Iris pigment epithelial cell (primary cell): ENCODE results near the gene HAUS1.

ENCODE experiments used
- DNase-seq: peaks from one replicate; pipeline ENCODE4 v3.0.0-alpha.2; 2011; ENCODE audit warnings: low read depth

HAUS1 gene, protein sequence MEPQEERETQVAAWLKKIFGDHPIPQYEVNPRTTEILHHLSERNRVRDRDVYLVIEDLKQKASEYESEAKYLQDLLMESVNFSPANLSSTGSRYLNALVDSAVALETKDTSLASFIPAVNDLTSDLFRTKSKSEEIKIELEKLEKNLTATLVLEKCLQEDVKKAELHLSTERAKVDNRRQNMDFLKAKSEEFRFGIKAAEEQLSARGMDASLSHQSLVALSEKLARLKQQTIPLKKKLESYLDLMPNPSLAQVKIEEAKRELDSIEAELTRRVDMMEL

DNA sequence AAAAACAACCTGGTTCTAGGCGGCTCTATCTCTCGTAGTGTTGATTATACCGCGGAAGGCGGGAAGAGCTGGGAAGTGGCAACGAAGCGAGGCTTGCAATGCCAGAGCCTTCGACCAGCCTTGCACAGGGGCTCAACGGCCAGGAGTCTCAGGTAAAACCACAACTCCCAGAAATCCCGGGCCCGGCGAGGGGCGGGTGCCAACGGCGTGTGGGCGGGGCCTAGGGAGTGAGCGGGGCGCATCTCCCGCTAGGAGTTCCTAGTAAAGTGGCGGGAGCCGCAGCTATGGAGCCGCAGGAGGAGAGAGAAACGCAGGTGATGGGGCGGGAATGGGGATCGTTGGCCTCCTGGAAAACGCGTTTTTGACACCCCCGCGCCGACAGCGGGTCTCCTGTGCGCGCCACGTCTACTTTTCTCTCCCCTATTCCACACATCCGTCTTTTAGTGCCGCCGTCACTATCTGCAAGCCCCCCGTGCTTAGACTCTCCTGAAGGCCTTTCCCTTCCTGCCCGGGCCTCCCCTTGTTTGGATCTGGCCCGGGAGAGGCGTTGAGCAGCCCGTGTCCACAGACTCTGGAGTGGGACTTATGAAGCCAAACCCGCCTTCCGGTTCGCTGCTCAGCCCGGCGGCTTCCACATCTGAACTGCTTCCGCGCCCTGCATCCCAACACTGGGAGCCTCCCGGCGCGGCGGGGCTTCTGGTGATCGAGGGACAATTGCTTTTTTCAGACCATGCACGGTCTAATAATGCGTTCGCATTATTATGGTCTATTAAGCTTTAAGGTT is at the start of gene HAUS1:
Gene HAUS1 (plus strand): TSS at position 258 of the 784 bp plus-strand sequence. CDS start 27 bp downstream, at position 285.
- peak; percentile 68 for DNase-seq

DNA sequence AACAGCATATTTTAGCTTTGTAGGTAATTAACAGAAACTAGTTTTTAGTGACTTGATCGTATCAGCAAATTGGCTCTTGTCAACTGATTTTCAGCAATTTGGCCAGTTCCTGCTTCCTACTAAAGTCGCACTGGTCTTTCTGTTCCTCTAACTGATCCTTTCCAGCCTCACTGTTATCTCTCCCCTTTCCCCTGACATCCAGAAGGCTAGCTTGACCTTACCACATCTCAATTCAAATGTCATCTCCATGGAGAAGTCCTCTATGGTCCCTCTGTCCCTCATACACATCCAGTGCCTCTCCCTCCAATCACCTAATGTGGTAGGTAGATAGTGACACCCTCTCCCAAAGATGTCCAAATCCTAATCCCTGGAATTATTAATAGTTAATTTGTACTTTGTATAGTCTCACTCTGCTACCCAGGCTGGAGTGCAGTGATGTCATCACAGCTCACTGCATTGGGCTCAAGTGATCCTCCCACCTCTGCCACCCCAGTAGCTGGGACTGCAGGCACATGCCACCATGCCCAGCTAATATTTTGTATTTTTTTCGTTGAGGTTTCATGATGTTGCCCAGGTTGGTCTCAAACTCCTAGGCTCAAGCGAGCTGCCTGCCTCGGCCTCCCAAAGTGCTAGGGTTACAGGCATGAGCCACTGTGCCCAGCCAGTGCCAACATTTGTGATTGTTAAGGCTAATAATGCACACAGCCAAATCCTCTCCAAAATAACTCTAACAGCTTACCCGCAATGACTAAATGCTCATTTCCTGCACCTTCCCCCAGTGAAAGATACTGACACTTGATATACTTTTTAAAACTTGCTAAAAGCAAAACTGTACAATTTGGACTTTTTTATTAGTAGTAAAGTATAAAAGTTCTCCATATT is 49.0 kb upstream of the HAUS1 start:
- peak; percentile 24 for DNase-seq

DNA sequence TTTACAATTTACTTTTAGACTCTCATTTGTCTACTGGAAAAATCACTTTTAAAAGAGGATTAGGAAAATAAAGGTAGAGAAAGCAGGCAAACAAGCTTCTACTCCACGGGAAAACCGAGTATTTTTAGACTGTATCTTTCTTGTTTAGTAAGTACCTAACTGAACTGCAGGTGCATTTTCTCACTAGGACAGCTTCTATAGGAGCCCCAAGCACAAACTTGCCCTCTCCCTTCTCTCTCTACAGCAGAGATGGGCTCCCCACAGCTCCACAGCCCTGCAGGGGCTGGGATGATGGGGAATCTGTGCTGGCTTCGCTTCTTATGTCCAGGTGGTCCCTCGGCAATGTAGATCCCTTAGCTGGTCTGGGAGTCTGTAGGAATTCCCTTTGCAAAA is 48.4 kb upstream of the HAUS1 start:
- DNase-seq = no peak

DNA sequence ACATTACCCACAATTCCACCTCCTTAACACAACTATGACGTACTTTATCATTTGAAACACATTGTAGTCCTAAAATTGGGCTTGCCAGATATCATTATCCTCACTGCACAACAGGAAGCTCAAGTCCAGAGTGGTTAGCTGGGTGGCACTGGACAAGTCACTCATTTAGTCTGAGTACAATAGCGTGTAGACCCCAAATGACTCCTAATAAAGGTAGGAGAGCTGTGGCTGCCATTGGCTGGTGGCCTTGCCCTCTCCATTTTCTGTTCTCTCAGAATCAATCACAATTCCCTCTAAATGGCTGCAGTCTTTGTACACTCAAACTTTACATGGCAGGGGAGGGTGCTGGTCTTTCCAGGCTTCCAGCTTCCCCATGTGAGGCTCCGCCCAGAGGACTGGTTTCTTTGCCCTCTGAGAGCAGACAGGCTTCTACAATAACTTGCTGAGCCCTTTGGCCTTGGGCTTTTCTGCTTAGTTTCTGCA is 43.8 kb upstream of the HAUS1 start:
- no peak for DNase-seq

DNA sequence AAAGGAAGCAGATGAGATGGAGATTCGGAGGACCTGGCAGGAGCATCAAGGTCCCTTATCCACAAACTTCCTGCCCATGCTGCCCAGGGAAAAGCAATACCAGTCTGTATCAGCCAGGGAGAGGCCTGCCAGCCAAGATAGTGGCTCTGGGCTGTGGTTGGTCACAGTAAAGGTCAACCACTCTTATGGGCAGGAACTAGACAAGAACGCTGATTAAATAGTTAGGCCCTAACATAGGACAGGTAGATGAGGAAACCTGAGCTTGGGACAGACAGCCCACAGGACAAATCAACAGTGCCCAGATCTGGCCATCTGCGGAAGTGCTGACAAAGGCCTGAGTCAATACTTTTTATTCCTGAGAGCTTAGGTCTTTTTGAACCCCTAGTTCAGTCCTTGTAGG is 42.8 kb upstream of the HAUS1 start:
- no peak for DNase-seq

DNA sequence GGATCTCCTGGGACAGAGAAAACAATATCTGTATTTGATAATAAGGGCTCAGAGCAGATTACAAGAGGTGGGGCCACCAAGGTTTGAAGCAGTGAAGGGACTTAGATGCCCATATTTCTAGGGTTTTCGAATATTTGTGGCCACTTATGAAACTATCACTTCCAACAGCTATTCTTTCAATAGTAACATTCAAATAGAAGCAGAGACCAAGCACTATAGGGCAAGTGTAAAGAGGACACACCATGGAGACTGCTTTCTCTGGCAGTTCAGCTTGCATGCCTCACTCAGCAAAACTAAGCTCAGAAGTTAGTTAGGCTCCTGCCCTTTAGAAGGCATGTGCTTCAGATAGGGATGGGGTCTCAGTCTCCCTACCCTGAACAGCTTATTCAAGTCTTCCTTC is 42.4 kb upstream of the HAUS1 start:
- DNase-seq = no peak

DNA sequence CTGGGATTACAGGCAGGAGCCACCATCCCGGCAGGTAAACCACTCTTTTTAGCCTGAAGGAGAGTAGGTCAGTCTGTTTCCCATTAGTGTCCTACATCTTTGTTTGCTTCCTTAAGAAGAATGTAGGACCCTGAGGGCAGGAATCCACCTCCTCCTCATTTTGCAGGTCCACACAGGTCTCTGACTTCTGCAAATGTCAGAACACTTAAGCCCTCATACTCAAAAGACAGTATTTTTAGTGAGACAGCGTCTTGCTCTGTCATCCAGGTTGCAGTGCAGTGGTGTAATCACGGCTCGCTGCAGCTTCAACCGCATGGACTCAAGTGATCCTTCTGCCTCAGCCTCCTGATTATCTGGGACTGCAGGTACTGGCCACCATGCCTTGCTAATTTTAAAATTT is 41.4 kb upstream of the HAUS1 start:
- DNase-seq = no peak

DNA sequence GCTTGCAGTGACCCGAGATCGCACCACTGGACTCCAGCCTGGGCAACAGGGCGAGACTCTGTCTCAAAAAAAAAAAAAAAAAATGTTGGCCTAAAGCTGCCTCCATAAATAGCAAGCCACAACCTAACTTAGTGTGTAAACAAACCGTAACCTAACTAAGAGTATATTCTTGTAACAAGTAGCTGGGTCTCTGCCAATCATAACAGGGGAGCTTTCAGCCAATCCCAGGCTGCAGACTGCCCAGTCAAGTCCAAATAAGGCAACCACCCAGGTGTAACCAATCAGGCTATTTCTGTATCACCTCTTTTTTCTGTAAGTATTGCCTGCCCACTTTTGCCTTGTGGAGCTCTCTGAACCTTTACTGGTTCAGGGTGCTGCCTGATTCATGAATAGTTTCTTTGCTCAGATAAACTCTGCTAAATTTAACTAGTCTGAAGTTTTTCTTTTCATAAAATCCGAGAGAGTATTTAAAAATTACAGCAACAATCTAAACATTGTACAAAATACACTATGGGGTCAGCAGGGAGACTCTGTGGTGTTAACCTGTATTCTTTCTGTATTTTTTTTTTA is 36.7 kb upstream of the HAUS1 start:
- peak; percentile 65 for DNase-seq

DNA sequence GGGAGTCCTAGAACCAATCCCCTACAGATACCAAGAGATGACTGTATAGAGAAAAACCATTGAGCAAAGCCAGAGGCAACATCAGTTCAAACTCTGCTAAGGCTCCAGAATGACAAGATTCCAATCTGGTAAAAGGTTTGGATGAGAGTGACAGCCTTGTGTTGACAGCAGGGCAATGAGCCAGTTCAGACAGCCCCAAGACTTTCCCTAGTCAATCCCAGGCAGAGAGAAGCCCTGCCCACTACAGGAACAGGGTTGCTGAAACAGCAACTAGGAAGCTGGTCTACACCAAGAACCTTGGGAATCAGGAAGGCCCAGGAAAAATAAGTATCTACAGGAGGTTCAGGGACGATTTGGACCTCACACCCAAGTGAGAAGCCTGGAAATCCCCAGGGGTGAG is 35.4 kb upstream of the HAUS1 start:
- no peak for DNase-seq

DNA sequence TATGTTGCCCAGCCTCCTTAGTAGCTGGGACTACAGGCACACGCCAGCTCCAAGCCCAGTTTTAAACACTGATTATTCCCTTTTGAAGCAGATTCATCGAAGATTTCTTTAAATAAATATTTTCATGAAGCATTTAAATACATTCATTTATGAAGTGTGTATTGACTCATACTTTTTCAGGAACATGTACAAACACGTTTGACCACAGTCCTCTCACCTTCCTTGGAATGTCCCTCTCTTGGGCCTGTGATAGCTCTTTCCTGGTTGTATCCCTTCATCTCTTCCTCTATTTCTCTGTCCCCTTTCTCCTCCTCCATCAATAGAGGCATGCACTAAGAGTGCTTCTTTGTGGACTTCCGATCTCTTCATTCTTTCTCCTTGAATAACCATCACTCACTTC is 34.7 kb upstream of the HAUS1 start:
- peak; percentile 49 for DNase-seq

DNA sequence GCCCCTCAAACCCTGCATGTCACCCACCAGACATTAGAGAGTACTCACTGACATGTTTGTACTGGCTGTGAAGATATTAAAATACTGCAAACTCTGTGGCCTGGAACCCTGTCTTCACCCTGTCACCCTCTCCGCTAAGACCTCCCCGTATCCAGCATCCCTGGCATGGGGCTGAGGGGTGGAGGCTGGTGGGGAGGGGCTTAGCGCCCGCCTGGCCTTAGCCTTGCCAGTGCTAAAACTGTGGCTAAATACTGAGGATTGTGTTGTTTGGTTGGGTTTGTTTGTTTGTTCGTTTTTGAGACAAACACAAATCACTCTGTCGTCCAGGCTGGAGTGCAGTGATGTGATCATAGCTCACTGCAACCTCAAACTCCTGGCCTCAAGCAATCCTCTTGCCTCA is 34.0 kb upstream of the HAUS1 start:
- no peak for DNase-seq

DNA sequence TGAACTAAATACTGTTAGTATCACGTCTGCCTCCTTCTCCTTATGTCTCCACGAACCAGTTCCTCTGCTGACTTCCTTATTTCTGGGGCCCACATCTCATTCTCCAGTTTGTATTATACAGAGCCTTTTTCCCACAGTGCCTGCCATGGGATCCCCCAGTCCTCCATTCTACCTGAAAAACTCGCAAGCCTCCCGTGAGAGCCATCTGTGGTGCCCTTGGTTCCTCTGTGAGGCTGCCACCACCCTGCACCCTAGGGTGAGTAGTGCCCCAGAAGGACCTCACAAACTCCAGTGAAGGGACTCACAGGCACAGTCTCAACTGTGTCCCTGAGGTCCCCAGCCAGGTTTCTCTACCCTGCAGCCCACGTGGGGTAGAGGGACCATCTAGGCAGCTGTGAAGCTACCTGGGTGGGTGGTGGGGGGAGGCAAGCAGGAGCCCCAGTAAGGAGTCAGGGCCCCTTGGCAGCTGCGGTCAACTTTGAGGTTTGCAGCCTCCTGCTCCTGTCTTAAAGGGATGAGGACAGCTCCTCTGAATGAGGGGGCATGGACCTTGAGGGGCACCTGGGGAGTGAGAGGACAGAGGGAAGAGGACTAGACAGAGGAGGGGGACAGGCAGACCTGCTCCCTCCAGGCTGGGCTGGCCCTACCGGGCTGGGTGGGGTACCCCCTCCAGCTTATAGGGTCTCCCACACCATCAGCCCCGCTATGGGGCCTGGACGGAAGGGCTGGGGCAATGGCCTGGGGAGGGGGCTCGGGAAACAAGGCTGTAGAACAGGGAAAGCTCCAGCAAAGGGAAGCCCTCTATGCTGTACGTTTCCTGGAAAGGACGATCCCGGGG is 33.2 kb upstream of the HAUS1 start:
- DNase-seq = no peak

DNA sequence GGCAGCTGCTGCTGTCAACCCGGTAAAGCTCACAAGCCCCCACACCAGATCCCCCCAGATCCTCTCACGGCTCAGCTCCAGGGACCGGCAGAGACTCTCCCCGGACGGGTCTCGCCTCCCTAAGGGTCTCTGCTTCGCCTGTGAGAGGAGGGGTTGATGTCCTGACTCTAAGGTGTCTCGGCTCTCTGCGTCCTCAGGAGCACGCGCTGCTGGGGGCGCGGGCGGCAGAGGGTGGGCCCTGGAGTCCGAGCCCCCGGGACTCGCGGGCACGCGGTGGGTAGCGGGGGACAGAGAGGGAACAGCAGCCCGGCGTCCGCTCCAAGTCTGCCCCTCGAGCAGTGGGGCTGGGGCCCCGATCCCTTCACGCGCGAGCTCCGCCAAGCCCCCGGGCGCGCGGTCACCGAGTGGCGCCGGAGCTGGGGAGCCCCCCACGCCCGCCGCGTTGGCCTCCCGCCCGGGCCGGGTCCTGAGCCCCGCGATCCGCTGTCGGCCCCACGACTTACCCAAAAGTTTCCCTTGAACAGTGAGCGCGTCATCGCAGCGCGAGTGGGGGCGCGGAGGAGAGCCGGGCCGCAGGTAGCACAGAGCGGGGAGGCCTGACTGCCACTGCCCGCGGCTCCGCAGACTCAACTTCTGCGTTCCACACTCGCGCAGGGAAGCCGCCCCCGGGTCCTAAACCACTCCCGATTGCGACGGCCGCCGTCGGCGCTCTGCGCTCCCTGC is 32.4 kb upstream of the HAUS1 start, which contains the start of gene PSTPIP2:
Gene PSTPIP2 (minus strand): TSS at position 608 of the 723 bp plus-strand sequence. CDS start 72 bp downstream, at position 536.
- peak; percentile 71 for DNase-seq

DNA sequence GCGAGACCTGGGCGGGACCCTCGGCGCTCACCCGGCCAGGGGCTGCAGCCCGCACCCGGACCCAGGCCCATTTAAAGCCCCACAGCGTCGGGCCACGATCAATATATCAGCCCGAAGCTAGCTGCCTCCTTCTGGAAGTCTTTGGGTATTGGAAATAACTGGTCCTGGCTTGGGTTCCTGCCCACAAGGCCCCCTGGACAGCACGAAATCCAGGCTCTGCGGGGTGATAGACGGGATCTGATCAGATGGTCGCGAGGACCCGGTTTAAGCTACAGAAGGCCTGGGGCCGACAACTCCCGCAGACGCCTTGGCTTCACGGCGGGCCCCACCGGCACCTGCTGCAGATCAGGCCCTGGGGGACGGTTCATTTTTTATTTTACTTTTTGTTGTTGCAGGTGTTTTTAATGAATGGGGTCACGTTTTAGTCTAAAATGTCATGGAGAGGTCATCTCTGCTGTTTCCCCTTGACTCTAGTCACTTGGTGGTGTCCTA is 31.8 kb upstream of the HAUS1 start:
- no peak for DNase-seq

DNA sequence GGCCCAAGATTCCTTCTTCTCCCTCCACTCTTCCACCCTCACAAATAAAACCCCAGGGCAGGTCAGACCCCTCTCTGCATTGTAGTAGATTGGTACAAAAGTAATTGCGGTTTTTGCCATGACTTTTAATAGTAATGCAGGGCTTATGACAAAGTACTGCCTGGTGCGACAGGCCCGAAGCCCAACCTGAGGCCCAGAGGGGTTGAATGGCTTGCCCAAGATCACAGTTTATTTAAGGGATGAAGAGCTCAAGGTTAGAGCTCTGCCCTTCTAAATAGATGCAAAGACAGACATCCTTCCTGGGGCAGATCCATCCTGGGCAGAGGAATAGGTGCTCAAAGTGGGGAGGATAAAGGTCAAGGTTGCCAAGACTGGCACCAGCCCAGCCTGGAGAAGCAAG is 31.2 kb upstream of the HAUS1 start:
- DNase-seq = no peak

DNA sequence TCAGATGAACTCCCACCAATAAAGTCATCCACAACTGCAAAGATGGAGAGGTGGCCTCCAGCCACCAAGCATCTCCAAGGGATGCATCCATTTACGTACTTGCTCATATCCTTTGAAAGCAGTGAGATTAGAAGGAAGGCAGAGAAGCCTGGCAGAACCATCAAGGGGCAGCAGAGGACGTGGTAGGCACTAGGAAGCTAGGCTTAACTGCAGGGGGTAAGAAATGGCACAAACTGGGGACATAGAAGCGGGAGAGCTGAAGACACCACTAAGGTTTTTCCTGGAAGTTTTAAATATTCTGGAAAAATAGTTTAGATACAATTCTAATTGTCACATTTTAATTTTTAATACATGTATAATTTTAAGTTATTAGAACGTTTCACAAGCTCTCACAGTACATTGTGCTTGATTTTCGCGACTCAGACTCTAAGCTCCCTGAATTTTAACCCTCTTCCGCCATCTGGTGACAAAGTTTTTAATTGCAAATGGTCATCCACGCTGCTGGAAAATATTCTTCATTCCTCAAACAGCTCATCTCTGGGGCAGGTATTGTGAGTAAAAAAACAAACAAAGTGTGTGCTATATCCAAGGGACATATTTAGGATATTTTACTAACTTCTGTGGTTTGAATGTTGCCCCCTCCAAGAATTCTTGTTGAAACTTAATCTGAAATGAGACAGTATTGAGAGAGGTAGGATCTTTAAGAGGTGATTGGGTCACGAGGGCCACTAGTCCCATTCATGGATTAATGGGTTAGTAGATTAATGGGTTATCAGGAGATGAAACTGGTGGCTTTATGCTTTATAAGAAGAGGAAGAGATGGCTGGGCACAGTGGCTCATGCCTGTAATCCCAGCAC is 30.5 kb upstream of the HAUS1 start:
- DNase-seq = peak; percentile 72

DNA sequence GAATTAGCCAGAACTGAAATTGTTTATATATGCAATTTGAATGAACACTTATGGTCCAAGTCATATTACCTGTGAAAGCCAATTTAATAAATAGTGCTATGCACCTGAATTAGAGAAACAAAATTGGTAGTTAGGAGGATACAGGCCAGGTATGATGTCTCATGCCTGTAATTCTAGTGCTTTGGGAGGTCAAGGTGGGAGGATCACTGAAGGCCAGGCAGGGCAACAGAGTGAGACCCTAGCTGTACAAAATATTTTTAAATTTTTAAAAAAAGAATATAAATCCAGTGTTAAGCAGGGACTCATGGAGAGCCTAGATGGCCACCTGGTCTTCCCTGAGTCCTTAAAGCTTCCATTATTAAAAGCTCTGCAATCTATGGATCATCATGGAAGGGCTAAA is 24.8 kb upstream of the HAUS1 start:
- DNase-seq = no peak

DNA sequence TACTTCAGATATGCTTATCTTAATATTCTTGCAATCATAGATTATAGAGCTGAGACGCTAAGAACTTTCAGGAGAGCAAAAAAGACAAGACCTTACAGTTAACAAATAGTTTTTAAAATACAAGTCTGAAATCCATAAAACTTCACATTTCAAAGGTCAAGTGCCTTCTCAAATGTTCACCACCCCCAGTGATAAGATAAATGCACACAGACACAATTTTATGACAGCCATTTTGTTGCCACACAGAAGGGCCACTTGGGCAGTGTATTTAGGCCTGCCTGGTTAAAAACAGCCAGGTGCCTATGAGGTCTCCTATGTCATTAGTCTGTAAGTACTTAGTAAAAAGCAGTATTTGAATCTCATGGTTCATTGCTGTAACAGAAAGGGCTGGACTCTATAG is 24.0 kb upstream of the HAUS1 start:
- no peak for DNase-seq

DNA sequence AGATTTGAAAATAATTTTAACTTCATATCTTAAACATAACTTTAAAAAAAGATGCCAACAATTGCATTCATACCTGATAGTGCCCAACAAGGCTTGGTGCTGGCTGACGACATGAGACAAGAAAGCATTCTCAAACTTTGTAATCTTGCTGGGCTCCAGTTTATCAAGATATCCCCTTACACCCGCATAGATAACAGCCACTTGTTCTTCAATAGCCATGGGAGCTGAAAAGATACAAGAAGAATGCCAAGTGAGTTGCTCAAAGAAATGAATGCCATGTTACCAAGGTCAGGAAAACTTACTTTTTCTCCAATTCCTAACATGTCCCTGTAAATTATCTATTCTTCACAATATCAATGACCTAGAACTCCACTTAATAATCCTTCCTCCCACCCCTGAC is 19.8 kb upstream of the HAUS1 start:
- no peak for DNase-seq
